Trophoblast cell (in vitro differentiated cells and primary cell): Measurements from ENCODE around the gene IWS1.

Experiments used
- DNase-seq, 2 donors: peaks; one replicate each; pipeline ENCODE4 v3.0.0-alpha.2; 2016
- H2AFZ ChIP-seq: 2 replicates; pipeline ENCODE4 v1.6.1; 2013; ENCODE audit warnings: low read length, moderate library complexity, mild to moderate bottlenecking; ENCODE audit not compliant: insufficient read depth, poor library complexity
- H2AK5ac ChIP-seq: 2 replicates; pipeline ENCODE4 v1.6.1; 2013; ENCODE audit warnings: mild to moderate bottlenecking, low read length
- H2BK120ac ChIP-seq: 2 replicates; pipeline ENCODE4 v1.6.1; 2013; ENCODE audit warnings: low read length, mild to moderate bottlenecking, moderate library complexity; ENCODE audit not compliant: insufficient read depth, poor library complexity
- H2BK12ac ChIP-seq: 2 replicates; pipeline ENCODE4 v1.6.1; 2013; ENCODE audit warnings: mild to moderate bottlenecking, low read length, moderate library complexity
- H2BK5ac ChIP-seq: 2 replicates; pipeline ENCODE4 v1.6.1; 2013; ENCODE audit warnings: low read length, low read depth, moderate library complexity, mild to moderate bottlenecking; ENCODE audit not compliant: poor library complexity
- H3K14ac ChIP-seq: 2 replicates; pipeline ENCODE4 v1.6.1; 2013; ENCODE audit warnings: mild to moderate bottlenecking, low read length
- H3K18ac ChIP-seq: 2 replicates; pipeline ENCODE4 v1.6.1; 2013; ENCODE audit warnings: mild to moderate bottlenecking, low read length
- H3K23ac ChIP-seq: 2 replicates; pipeline ENCODE4 v1.6.1; 2013; ENCODE audit warnings: low read length
- H3K27ac ChIP-seq: 2 replicates; pipeline ENCODE4 v1.5.1; 2013; ENCODE audit warnings: low read depth, mild to moderate bottlenecking, inconsistent platforms, low read length, moderate library complexity
- H3K27me3 ChIP-seq: 2 replicates; pipeline ENCODE4 v1.6.1; 2013; ENCODE audit warnings: inconsistent platforms, mild to moderate bottlenecking, low read length, moderate library complexity; ENCODE audit not compliant: insufficient read depth
- H3K36me3 ChIP-seq, 2 experiments: 1 replicate in 1 of 2; 2 replicates in 1 of 2; pipeline ENCODE4 v1.6.1; 2013; ENCODE audit warnings: low read length in 2 of 2, mild to moderate bottlenecking in 2 of 2, moderate library complexity in 1 of 2; ENCODE audit not compliant: insufficient read depth in 2 of 2, control insufficient read depth in 1 of 2
- H3K4ac ChIP-seq: 2 replicates; pipeline ENCODE4 v1.6.1; 2013; ENCODE audit warnings: low read depth, mild to moderate bottlenecking, low read length, moderate library complexity
- H3K4me1 ChIP-seq, 2 experiments: 1 replicate in 1 of 2; 2 replicates in 1 of 2; pipeline ENCODE4 v1.6.1; 2013; ENCODE audit warnings: low read length in 2 of 2, mild to moderate bottlenecking in 2 of 2, moderate library complexity in 1 of 2; ENCODE audit not compliant: insufficient read depth in 2 of 2, control insufficient read depth in 1 of 2
- H3K4me2 ChIP-seq: 2 replicates; pipeline ENCODE4 v1.6.1; 2013; ENCODE audit warnings: inconsistent platforms, mild to moderate bottlenecking, low read length, moderate library complexity
- H3K4me3 ChIP-seq: 2 replicates; pipeline ENCODE4 v1.5.1; 2013; ENCODE audit warnings: mild to moderate bottlenecking, low read depth, low read length, inconsistent platforms
- H3K79me1 ChIP-seq: one replicate; pipeline ENCODE4 v1.6.1; 2013; ENCODE audit warnings: low read length
- H3K79me2 ChIP-seq: 2 replicates; pipeline ENCODE4 v1.6.1; 2013; ENCODE audit warnings: low read length, mild to moderate bottlenecking; ENCODE audit not compliant: control insufficient read depth, insufficient read depth, poor library complexity
- H3K9ac ChIP-seq: 2 replicates; pipeline ENCODE4 v1.6.1; 2013; ENCODE audit warnings: mild to moderate bottlenecking, low read length
- H3K9me3 ChIP-seq: 2 replicates; pipeline ENCODE4 v1.6.1; 2013; ENCODE audit warnings: low read depth, mild to moderate bottlenecking, control low read depth, inconsistent platforms, low read length; ENCODE audit not compliant: insufficient read depth
- H4K12ac ChIP-seq: 2 replicates; pipeline ENCODE4 v1.6.1; 2013; ENCODE audit warnings: low read depth, mild to moderate bottlenecking, low read length, moderate library complexity
- H4K8ac ChIP-seq: 2 replicates; pipeline ENCODE4 v1.6.1; 2013; ENCODE audit warnings: low read depth, mild to moderate bottlenecking, low read length, moderate library complexity
- H4K91ac ChIP-seq: one replicate; pipeline ENCODE4 v1.6.1; 2013; ENCODE audit warnings: low read depth, mild to moderate bottlenecking, low read length, moderate library complexity
- WGBS: extraction: QIAGEN DNeasy Blood & Tissue Kit; methylation state at CpG from one replicate; pipeline ENCODE4 v1.1.7; 2013; ENCODE audit warnings: missing lambda C conversion rate; ENCODE audit not compliant: insufficient read length, insufficient coverage; ENCODE audit errors: extremely low coverage; 5-methylcytosine and 5-hydroxymethylcytosine counted together

The IWS1 gene

DNA sequence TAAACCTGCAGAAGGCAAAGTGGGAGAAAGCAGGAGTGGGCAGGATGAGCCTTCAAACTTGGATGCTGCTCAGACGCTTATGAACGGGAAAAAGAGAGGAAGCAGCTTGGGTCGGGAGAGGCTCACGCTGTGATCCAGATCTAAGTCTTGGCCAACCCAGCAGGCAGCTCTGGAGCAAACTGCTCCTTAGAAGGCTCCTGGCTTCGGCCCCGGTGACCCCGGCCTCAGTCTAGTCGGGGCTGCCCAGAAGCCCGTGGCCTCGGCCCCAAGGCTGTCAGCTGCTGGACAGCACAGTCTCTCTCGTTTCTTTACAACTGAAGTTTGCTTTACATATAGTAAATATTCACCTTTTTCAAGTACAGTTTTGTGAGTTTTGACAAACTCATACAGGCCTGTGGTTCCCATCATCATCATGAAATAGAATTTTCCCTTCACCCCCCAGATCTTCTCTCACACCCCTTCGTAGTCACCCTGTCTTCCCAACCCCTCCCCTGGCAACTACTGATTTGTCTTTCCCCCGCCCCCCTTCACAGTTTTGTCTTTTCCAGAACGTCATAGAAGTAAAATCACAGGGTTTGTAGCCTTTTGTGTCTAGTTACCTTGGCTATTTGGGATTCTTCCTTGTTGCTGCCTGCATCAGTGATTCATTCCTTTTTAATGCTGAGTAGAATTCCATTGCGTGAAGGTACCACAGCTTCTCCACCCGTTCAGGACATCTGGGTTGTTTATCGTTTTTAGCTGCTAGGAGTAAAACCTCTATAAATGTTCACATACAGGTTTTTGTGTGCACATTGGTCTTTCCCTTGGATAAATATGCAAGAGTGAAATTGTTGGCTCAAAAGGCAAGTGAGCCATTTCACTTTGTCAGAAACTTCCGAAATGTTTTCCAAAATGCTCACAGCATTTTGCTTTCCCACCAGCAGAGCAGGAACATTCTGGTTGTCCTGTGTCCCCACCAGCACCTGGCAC is 44.3 kb upstream of the IWS1 start:
- no peak overlapping the region for H3K4ac ChIP-seq
- no peak overlapping the region for H4K8ac ChIP-seq
- H3K9me3 ChIP-seq, result no peaks in the 10 kb centered on the region
- peaks cover 2% of the 10 kb centered on the region for H3K79me1 ChIP-seq
- H3K14ac ChIP-seq, result no peak overlapping the region
- H3K18ac ChIP-seq, result no peak overlapping the region
- H3K4me1 ChIP-seq, result peaks cover 0 to 4% of the 10 kb centered on the region in 2 experiments
- WGBS, result no CpG with 5 or more reads among the region's 18 CpGs
- no peak overlapping the region for H3K23ac ChIP-seq
- H4K12ac ChIP-seq, result no peak overlapping the region
- no peak overlapping the region for H2BK120ac ChIP-seq
- no peak overlapping the region for H2AK5ac ChIP-seq
- DNase-seq, result peak; percentile 79 to 94
- H2AFZ ChIP-seq, result no peak overlapping the region
- H2BK12ac ChIP-seq, result no peak overlapping the region
- no peak overlapping the region for H2BK5ac ChIP-seq
- H3K9ac ChIP-seq, result no peak overlapping the region
- H3K79me2 ChIP-seq, result no peaks in the 10 kb centered on the region
- H3K36me3 ChIP-seq, result no peaks in the 10 kb centered on the region
- no peak overlapping the region for H4K91ac ChIP-seq
- H3K4me2 ChIP-seq, result no peak overlapping the region
- H3K27me3 ChIP-seq, result no peaks in the 10 kb centered on the region
- no peak overlapping the region for H3K4me3 ChIP-seq
- no peak overlapping the region for H3K27ac ChIP-seq

DNA sequence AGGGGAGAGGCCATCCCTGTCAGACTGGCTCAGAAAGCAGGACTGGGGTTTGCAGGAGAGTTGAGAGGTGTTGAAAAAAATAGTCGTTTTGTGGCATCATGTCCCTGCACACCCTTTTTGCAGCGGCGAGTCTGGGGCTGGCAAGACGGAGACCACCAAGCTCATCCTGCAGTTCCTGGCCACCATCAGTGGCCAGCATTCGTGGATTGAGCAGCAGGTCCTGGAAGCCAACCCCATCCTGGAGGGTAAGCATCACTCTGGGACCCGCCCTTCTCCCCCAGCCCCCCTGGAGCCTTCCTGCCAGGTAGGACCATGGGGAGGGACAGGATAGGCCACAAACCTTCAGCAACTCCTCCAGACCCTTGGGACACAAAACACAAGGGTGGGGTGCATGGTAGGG is 43.4 kb upstream of the IWS1 start:
- Histone ChIP-seq H3K4ac (no peak overlapping the region), H3K23ac (no peak overlapping the region), H3K4me2 (no peak overlapping the region), H3K36me3 (no peaks in the 10 kb centered on the region), H4K8ac (no peak overlapping the region), H3K79me2 (no peaks in the 10 kb centered on the region), H2BK5ac (no peak overlapping the region), H3K18ac (no peak overlapping the region), H3K9me3 (peaks cover 3% of the 10 kb centered on the region), H3K9ac (no peak overlapping the region), H3K79me1 (peaks cover 2% of the 10 kb centered on the region), H2BK12ac (no peak overlapping the region), H2BK120ac (no peak overlapping the region), H3K14ac (no peak overlapping the region), H4K91ac (peak overlapping the region; percentile 58), H3K4me3 (no peak overlapping the region), H4K12ac (no peak overlapping the region), H2AK5ac (no peak overlapping the region), H3K27ac (no peak overlapping the region), H2AFZ (no peak overlapping the region), H3K4me1 (peaks cover 0 to 4% of the 10 kb centered on the region in 2 experiments), H3K27me3 (no peaks in the 10 kb centered on the region)
- WGBS, result no CpG with 5 or more reads among the region's 6 CpGs
- DNase-seq, result no peak

DNA sequence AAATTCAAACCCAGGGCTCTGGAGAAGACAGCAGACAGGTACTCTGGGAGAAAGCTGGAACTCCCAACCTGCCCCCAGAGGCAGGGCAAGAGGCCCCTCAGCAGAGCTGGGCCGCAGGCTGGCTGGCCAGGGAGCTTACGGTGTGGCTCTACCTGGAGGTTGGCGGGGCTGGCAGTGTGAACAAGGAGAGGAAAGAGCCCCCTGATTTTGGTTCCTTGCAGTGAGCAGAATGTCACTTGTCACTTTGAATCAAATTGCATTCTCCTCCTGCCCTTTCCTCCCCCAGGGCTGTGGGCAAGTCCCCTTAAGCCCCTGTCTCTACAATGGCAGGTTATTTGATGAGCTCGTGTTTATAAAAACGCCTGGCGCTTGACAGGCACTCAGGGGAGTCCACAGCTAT is 41.8 kb upstream of the IWS1 start:
- H3K4ac ChIP-seq, result no peak overlapping the region
- H3K4me1 ChIP-seq, result peaks cover 0 to 4% of the 10 kb centered on the region in 2 experiments
- H3K27me3 ChIP-seq, result no peaks in the 10 kb centered on the region
- H3K79me2 ChIP-seq, result no peaks in the 10 kb centered on the region
- no peak overlapping the region for H2BK120ac ChIP-seq
- no peak overlapping the region for H3K27ac ChIP-seq
- DNase-seq, result no peak
- no peak overlapping the region for H2AK5ac ChIP-seq
- H3K9me3 ChIP-seq, result peaks cover 3% of the 10 kb centered on the region
- no peak overlapping the region for H2AFZ ChIP-seq
- no peaks in the 10 kb centered on the region for H3K36me3 ChIP-seq
- no peak overlapping the region for H3K18ac ChIP-seq
- WGBS, result no CpG with 5 or more reads among the region's 6 CpGs
- H3K4me3 ChIP-seq, result no peak overlapping the region
- no peak overlapping the region for H3K4me2 ChIP-seq
- H3K14ac ChIP-seq, result no peak overlapping the region
- H4K12ac ChIP-seq, result no peak overlapping the region
- H3K79me1 ChIP-seq, result peaks cover 2% of the 10 kb centered on the region
- no peak overlapping the region for H4K8ac ChIP-seq
- H3K23ac ChIP-seq, result no peak overlapping the region
- H2BK5ac ChIP-seq, result no peak overlapping the region
- no peak overlapping the region for H2BK12ac ChIP-seq
- peak overlapping the region; percentile 26 for H4K91ac ChIP-seq
- no peak overlapping the region for H3K9ac ChIP-seq

DNA sequence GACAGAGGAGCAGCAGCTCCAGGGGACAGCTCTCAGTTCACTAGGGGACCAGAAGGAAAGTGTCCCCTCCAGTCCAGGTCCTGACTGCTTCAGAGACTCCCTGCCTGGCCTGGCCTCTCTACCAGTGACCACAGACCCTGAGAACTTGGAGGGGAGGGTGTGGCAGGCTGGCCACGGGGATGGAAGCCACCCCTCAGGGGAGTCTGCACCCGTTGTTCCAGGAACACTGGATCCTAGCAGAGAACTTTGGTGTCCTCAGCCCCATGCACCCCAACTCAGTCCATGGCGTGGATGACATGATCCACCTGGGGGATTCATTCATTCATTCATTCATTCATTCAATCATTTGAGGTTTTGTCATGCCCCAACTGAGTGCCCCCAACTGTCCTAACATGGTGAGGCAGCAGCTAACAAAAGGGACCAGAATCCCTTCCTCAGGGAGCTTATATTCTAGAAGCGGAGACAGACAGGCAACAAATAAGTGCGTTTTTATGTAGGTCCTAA is 41.1 kb upstream of the IWS1 start:
- H3K14ac ChIP-seq, result no peak overlapping the region
- no peak overlapping the region for H2AFZ ChIP-seq
- H3K4me2 ChIP-seq, result no peak overlapping the region
- H3K9ac ChIP-seq, result no peak overlapping the region
- no peak overlapping the region for H3K18ac ChIP-seq
- H3K27ac ChIP-seq, result no peak overlapping the region
- peaks cover 2% of the 10 kb centered on the region for H3K79me1 ChIP-seq
- H3K4me1 ChIP-seq, result peaks cover 0 to 4% of the 10 kb centered on the region in 2 experiments
- H4K91ac ChIP-seq, result no peak overlapping the region
- no peak overlapping the region for H3K4ac ChIP-seq
- no peak overlapping the region for H4K8ac ChIP-seq
- no peaks in the 10 kb centered on the region for H3K27me3 ChIP-seq
- H2BK12ac ChIP-seq, result no peak overlapping the region
- no peaks in the 10 kb centered on the region for H3K36me3 ChIP-seq
- no peaks in the 10 kb centered on the region for H3K79me2 ChIP-seq
- H3K9me3 ChIP-seq, result peaks cover 3% of the 10 kb centered on the region
- no CpG with 5 or more reads among the region's 5 CpGs for WGBS
- no peak overlapping the region for H4K12ac ChIP-seq
- H2BK120ac ChIP-seq, result no peak overlapping the region
- H3K4me3 ChIP-seq, result no peak overlapping the region
- DNase-seq, result no peak
- no peak overlapping the region for H3K23ac ChIP-seq
- H2AK5ac ChIP-seq, result no peak overlapping the region
- no peak overlapping the region for H2BK5ac ChIP-seq
